GM19468 (cell line): Measurements from ENCODE around the gene ZBTB26.
"Not testable (repeated sequence)": the region's sequence is repeated elsewhere in the genome, so short reads cannot be mapped to it uniquely, and the experiment has no call there.

Experiments
- ATAC-seq: cut with Tn5 transposase; IDR thresholded peaks from one replicate; pipeline ENCODE4 v1.9.1; 2021; ENCODE audit warnings: mild to moderate bottlenecking, moderate library complexity, moderate number of reproducible peaks; ENCODE audit not compliant: unreplicated experiment; ENCODE audit errors: extremely low read depth

Gene ZBTB26

DNA sequence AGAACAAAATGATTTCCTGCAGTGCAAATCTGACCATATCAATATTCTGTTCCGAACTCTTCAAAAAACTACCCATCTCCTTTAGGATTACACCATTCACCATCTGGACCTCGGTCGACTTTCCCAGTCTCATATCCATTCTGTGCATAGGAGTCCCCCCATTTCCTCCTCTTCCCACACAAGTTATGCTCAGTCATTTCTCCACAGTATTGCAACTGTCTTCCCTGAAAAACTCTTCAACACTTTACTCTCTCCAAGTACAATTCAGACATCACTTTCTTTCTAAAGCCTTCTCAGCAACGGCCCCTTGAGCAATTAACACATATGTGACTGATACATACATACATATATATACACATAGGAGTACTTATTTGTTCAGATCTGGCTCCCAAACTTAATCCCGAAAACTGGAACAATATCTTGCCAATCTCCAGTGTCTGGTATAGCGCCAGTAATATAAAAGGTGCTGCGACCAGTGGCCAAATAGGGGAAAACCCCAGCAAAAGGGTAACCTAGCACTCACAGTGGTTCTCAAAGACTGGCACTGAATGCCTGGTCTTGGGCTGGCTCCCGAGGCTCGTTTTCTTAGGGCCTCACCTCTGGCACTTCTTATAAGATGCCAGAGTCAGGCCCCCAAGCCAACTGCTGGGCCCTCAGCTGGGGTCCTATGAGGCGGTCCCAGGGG is 629 bp downstream of the ZBTB26 start:
- no peak for ATAC-seq

DNA sequence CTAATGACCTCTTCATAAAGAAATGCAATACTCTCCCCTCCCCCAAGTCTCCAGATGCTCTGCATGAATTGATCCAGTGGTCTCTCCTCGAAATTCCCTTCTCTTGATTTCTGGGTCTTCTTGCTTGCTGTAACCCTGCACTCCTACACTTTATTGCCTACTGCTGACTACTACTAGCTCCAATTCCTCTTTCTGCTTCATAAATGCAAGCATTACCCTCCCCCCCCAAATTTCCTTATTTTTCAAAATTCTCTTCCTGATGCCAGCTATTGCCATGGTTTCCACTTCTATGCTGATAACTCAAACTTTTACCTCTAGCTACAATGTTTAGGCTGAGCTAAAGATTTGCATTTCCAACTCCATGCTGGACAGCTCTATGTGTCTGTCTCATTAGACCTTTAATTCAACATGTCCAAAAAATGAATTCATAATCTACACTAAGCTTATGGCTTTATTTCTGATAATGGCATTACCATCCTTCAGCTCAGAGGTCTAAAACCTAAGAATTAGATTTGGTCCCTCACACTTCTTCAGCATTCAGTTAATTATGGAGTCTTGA is 1.4 kb downstream of the ZBTB26 start:
- no peak for ATAC-seq

DNA sequence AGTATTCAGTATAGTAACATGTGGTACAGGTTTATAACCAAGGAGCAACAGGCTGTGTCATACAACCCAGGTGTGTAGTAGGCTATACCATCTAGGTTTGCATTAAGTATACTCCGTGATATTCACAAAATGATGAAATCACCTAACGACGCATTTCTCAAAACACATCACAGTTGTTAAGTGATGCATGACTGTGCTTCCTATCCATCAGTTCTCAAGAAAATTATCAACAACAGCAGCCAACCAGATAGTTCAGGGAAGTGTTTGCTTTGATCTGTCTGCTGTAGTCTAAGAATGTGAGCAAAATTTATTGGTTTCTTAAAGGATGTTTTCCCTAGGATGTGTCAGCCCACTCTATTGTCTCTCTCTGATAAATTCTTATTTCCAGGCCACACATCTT is 7.4 kb downstream of the ZBTB26 start:
- ATAC-seq = no peak

DNA sequence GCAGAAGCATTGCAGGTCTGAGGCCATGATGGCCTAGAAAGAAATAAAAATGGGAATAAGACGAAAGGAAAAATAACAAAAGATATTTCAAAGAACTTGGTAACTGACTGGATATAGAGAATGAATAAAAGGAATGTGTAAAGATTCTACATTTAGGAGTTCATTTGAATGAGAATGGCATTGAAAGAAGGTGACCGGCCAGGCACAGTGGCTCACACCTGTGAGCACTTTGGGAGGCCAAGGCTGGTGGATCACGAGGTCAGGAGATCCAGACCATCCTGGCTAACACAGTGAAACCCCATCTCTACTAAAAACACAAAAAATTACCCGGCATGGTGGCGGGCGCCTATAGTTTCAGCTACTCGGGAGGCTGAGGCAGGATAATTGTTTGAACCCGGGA is 8.6 kb downstream of the ZBTB26 start:
- ATAC-seq = no peak

DNA sequence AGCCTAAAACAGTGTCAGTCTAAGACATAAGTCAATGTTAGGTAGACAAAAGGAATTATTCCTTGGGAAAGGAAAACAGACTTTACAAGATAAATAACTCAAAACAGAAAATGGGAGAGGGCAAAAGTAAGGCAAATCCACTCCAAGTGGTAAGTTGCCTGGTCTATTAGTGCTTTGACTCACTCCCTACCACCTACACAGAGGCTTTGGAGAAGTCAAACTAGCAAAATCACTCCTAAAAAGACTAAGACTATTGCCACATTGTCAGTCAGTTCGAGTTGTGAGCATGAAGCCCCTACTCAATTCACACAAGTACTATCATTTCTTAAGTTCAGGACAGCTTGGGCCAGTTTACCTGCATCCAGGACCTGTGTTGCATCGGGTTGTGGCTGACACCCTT is 13.0 kb downstream of the ZBTB26 start:
- ATAC-seq = no peak

DNA sequence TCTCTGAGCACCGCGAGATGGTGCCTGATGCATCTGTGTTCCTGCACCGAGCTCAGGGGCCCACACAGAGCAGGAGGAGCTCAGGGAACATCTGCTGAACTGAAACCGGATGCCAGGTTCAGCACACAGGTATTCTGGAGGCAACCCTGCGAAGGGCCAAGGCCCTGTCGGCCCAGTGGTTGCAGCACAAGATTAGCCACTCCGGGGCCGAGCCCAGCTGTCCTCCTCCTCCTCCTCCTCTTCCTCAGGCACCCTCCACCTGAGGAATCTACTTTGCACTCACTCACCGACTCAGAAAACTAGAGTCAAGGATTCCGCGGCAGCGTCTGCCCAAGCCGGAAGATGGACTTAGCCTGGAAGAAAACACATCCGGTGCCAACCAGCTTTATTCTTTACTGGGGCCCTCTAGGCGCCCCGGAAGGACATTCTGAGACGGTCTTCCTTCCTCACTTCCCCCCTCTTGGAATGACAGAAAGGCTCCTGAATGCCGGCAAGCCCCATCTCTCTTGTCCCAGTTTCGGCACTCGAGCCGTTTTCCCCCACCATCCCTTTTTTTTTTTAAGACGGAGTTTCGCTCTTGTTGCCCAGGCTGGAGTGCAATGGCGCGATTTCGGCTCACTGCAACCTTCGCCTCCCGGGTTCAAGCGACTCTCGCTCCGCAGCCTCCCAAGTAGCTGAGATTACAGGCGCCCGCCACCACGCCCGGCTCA is 18.2 kb downstream of the ZBTB26 start, which contains the start of gene ZBTB6:
Gene ZBTB6, minus strand, starts transcription at position 360 of the 710 bp plus-strand sequence. CDS start 1,251 bp downstream, outside the sequence.
- peak; percentile 93 for ATAC-seq

DNA sequence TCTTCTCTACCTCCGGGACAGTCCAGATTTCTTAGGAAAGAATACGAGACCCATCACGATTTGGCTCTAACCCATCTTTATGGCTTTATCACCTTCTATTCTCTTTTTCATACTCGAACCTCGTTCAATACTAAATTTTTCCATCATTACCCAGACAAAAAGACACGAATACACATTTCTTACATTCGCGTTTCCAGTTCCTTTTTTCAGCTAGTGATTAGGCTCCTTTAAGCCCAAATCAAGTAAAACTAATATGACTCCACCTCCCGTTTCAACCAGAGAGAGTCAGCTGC is 18.7 kb downstream of the ZBTB26 start:
- ATAC-seq = no peak

DNA sequence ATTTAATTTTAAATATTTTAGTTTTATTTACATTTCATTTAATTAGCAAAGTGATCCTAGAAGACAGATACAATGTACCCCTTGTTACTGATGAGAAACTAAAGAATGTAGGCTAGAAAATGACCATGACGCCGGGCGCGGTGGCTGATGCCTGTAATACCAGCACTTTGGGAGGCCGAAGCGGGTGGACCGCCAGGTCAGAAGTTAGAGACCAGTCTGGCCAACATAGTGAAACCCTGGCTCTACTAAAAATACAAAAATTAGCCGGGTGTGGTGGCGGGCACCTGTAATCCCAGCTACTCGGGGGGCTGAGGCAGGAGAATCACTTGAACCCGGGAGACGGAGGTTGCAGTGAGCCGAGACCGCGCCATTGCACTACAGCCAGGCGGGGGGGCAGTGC is 25.2 kb downstream of the ZBTB26 start:
- ATAC-seq = not testable (repeated sequence)

DNA sequence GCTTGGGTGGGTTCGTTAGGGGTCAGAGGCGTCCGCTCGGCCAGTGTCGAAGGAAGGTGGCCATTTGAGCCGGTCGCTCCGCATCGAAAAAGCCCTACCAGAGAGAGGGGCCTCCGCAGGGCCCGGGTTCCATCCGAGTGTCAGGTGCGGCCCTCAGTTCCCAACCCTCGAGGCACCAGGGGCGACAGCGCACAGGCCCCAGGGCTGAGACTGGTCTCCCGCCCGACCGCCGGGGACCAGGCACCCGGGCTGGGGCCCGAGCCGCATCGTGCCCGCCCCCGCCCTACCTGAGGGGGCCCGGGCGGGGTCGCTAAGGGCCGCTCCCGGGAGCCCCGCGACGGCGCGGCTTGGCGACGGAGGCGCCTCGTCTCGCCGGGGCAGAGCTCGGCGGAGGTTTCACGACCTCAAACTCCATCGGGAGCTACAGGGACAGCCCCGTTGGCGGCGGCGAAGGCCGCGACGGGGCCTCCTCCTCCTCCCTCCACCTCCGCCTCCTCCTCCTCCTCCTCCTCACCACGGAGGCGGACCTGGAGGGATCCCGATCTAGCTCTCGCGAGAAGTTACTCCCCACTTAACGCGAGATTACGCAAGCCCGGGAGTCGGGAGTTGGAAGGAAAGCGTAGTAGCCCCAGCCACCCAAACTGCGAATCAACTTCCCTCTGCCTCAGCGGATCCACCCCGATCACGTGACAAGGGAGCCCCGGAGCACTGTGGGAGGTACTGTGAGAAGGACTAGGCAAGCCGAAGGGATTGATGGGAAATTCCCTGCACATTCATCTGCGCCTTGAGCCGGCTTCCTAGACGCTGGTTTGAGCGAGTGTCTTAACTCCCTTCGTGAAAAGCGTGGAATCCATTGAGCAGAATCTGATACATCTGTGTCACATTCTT is 26.2 kb downstream of the ZBTB26 start, which contains the start of gene RC3H2:
Gene RC3H2, minus strand, starts transcription at position 537 of the 888 bp plus-strand sequence. CDS start 7,850 bp downstream, outside the sequence.
- peak; percentile 82 for ATAC-seq

DNA sequence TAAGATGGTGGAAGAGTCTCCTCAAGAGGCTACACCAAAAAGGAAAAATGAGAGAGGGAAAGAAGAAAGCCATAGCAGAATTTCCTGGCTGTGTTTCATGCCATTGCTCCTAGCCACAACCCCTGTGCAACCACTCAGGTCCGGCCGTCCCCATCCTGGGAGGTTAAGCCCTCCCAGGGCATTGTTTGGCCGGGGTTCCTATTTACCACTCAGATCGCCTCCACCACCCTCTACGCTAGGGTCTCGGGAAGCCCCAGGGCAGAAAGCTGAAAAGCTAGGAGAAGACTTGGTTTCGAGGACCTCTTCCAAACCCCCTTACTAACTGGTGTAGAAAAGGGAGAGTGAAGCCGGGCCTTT is 26.9 kb downstream of the ZBTB26 start:
- no peak for ATAC-seq

DNA sequence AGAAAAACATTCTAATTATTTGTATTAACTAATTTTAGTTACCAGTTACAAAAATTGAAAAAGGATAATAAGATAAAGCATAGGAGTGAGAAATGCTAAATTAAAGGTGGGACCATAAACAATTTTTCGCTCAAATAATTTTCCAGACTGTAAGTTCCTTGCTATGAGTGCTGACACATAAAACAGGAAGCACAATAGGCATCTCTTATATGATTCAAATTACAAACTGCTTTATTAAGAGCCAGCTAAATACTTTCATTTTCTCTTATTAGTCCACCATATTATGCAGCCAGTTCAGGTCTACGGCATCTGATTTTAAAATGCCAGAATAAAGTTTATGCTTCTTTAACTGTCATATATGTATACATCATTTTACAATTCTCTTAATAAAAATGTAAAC is 30.5 kb downstream of the ZBTB26 start:
- ATAC-seq = no peak

DNA sequence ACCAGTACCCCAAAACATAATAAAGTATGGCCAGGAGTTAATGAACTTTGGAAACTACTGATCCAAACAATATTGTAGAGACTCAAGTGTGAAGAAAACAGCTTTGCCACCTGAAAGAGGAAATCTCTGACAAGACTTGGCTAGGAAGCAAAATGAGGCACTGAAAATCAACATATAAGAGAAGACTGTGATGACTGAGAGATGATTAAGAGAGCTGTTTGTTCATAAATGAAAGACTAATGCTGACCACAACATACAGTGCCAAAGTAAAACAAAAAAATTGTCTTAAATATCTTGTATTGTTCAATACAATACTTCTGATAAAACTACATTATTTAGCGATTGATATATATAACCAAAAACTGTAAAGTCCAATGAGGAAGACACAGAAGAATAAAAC is 33.3 kb downstream of the ZBTB26 start:
- ATAC-seq = no peak

DNA sequence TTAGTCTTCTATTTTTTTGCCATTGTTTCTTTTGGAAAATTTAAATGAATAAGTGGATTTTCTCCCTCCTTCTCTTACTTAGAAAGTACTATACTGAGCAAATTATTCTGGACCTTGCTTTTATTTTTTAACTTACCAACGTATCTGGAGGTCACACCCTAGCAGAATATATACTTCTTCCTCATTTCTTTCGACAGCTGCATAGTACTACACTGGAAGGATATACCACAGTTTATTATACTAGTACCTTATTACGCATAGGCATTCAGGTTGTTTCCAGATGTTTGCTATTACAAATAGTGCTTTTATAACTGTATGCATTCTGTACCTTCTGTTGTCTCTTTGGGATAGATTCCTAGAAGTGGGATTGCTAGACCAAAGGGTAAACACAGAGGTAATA is 42.8 kb downstream of the ZBTB26 start:
- ATAC-seq = no peak

DNA sequence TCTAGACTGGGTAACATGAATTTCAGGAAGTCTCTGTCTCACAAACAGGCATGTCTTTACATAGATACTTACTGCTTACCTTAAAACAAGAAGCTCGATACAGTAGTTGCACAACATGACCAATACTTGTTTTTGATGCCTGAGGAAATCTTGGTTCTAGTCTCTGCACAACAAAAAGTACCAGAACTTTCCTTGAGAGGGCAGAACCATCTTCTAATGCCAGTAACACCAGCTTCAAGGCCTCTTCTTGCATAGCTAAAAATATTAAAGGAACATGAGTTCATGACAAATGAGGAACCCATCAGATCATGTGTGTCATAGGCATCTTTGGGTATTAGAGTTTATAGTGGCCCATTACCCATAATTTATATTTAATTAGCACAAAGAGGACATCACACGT is 48.2 kb downstream of the ZBTB26 start:
- no peak for ATAC-seq

DNA sequence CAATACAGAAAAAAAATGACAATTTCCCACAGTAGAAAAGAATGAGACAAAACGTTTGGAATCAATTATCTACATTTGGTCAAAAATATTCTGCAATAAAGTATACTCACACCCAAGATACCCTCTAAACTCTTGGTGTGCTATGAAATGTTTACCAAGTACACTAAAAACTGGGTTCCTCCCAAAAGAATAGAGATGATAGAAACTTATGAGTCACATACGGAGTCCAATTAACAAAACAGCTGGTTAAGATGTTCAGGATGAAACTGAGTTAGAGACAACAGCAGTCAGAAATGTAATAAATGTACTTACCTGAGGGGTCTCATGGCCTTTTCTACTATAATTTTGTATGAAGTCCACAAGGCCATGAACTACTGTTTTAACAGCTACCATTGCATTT is 51.9 kb downstream of the ZBTB26 start:
- ATAC-seq = no peak

DNA sequence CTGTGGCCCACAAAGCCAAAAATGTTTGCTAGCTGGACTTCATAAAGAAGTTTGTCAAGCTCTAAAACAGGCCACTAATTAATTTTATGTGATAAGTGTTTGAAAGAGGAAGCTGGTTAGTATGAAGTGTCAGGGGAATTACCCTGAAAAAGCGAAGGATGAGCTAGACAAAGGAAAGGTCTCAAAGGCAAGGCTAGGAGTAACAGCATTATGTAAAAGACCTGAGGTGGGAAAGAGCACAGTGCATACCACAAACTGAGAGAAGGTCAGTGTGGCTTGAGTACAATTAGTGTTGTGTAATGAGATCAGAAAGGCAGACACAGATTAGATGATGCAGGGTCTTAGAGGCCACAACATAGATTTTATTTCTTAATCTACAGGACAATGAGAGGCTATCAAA is 55.8 kb downstream of the ZBTB26 start:
- no peak for ATAC-seq

DNA sequence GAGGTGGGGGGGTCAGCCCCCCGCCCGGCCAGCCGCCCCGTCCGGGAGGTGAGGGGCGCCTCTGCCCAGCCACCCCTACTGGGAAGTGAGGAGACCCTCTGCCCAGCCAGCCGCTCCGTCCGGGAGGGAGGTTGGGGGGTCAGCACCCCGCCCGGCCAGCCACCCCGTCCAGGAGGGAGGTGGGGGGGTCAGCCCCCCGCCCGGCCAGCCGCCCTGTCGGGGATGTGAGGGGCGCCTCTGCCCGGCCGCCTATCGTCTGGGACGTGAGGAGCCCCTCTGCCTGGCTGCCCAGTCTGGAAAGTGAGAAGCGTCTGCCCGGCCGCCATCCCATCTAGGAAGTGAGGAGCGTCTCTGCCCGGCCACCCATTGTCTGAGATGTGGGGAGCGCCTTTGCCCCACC is 64.0 kb downstream of the ZBTB26 start:
- ATAC-seq = not testable (repeated sequence)

DNA sequence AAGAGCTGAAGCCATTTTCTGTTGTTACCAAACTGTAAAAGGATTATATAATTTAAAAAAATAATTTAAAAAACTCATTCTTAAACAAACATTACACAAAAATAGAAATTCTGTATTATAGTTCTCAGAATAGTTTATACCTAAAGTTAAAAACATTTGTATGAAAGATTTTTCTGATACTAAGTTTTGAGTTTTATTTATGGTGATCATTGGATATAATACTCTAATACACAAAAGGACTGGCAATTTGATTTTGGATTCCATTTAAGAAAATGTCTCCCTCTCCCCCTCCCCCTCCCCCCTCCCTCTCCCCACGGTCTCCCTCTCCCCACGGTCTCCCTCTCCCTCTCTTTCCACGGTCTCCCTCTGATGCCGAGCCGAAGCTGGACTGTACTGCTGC is 65.2 kb downstream of the ZBTB26 start:
- no peak for ATAC-seq
